Adrenal gland (tissue), 12 donors: ENCODE measurements around the gene RAMP3. TPM values are rescaled to one million over a fixed set of nuclear protein-coding genes. Genes with fewer than 3 reads are reported as not detected.

Experiments used
- DNase-seq, 7 donors: peaks; one replicate each; pipeline ENCODE4 v3.0.0-alpha.2; 2019 to 2020
- H3K27ac ChIP-seq, 5 donors: fragments of 200-600 bp; sonication (generic) in 4 of 5; 1 replicate in 3 of 5; 2 replicates in 2 of 5; pipeline versions ENCODE4 v1.5.1 to v1.8.0; 2016 to 2020; ENCODE audit warnings: mild to moderate bottlenecking in 1 of 5
- H3K27me3 ChIP-seq: fragments of 200-600 bp; 2 replicates; pipeline ENCODE4 v1.8.0; 2021
- H3K36me3 ChIP-seq, 2 donors: fragments of 200-600 bp; replicated peaks in 1 of 2; 1 replicate in 1 of 2; 2 replicates in 1 of 2; pipeline versions ENCODE4 v1.5.1 to v1.8.0; 2018 to 2022
- H3K4me1 ChIP-seq, 2 donors: fragments of 200-600 bp; replicated peaks in 1 of 2; 1 replicate in 1 of 2; 2 replicates in 1 of 2; pipeline versions ENCODE4 v1.5.1 to v1.8.0; 2018 to 2021
- H3K4me3 ChIP-seq, 4 donors: fragments of 200-600 bp; sonication (generic) in 3 of 4; one replicate each; pipeline ENCODE4 v1.5.1; 2016 to 2018
- H3K9me3 ChIP-seq, 3 donors: fragments of 200-600 bp; sonication (generic) in 1 of 3; replicated peaks in 1 of 3; 1 replicate in 2 of 3; 2 replicates in 1 of 3; pipeline versions ENCODE4 v1.5.1 to v1.8.0; 2016 to 2021
- CTCF ChIP-seq, 6 experiments: fragments of 450-650 bp in 4 of 6; fragments of 200-600 bp in 2 of 6; sonication (generic) in 1 of 6; IDR thresholded peaks; 1 replicate in 5 of 6; 2 replicates in 1 of 6; pipeline versions ENCODE4 v1.5.1 to v1.8.0; 2016 to 2021; ENCODE audit warnings: antibody characterized with exemption in 6 of 6, mild to moderate bottlenecking in 2 of 6, moderate library complexity in 1 of 6
- POLR2A ChIP-seq, 2 donors: fragments of 450-650 bp; IDR thresholded peaks; one replicate each; pipeline ENCODE4 v1.6.1; 2017; ENCODE audit warnings: antibody characterized with exemption in 2 of 2, mild to moderate bottlenecking in 2 of 2, moderate library complexity in 1 of 2
- WGBS, 4 donors: extraction: QIAGEN DNeasy Blood & Tissue Kit in 2 of 4; methylation state at CpG; one replicate each; pipeline versions ENCODE4 v1.1.5 to v1.1.7; 2013 to 2017; 5-methylcytosine and 5-hydroxymethylcytosine counted together
- intact Hi-C, 2 donors: fragments of 100-400 bp; cut with DNase I; formaldehyde crosslinking; loops; one replicate each; pipeline versions ENCODE4 v1.14.1 to v1.15.0; 2022 to 2023
- polyA plus RNA-seq, 3 donors: library from polyadenylated mRNA; stranded (reverse); fragments of 200-250 nt in 2 of 3; fragments of 350-450 nt in 1 of 3; fragmentation: Illumina TruSeq in 1 of 3; extraction: RNeasy Lipid Tissue Mini Kit (QIAGEN cat#74804) in 1 of 3; gene quantifications; one replicate each; pipeline ENCODE4 v1.2.3, GENCODE V29; 2013 to 2014
- total RNA-seq, 9 donors: library from RNA; depleted of rRNA in 4 of 9; stranded (reverse); fragments of >200 nt in 4 of 9; fragments of 120-200 nt in 1 of 9; fragmentation: NEBNext Ultra II Directional in 1 of 9; extraction: Animal tissue kit (Norgen Biotek cat#: 25700) in 1 of 9; gene quantifications; one replicate each; pipeline versions ENCODE4 v1.1.0 to v1.2.4, GENCODE V29; 2013 to 2023
- donor health status: healthy with polysubstance abuse.
- donor health status: Bipolar disorder and iron deficiency.
- donor health status: DM: yes; HTN: yes; CAD: no.
- donor health status: DM: no; HTN: no; CAD: no.
- donor health status: DM: no; HTN: no; CAD: no.
- donor health status: DM: yes; HTN: yes; CAD: no.

Gene RAMP3
- total and polyA plus RNA-seq, 12 donors, result 5.6 to 134 (median 43.0) TPM

- H3K4me3 ChIP-seq, result no peak overlapping the region
- TF ChIP-seq POLR2A (IDR thresholded peaks at IDR 0.05), result no peak
- TF ChIP-seq CTCF (IDR thresholded peaks at IDR 0.05), result peak in 1 of 6 experiments; percentile 14
- no peaks in the 10 kb centered on the region for H3K9me3 ChIP-seq
- peak in 1 of 7 donors; percentile 40 for DNase-seq
- intact Hi-C loops, result no loop called here
- H3K27ac ChIP-seq, result no peak overlapping the region
- no peaks in the 10 kb centered on the region for H3K36me3 ChIP-seq
- H3K4me1 ChIP-seq, result no peaks in the 10 kb centered on the region
- 42 to 88% (median 70%) methylated on average over 1 to 6 of the region's 6 CpGs for WGBS, 4 donors
- peaks cover 5% of the 10 kb centered on the region for H3K27me3 ChIP-seq
Measured at GRCh38 chr7:45217358-45217757, 59.8 kb downstream of the RAMP3 start.

- no peak for TF ChIP-seq POLR2A (IDR thresholded peaks at IDR 0.05)
- TF ChIP-seq CTCF (IDR thresholded peaks at IDR 0.05), result no peak
- peak in 1 of 7 donors; percentile 18 for DNase-seq
- H3K27me3 ChIP-seq, result peaks cover 5% of the 10 kb centered on the region
- no peak overlapping the region for H3K4me3 ChIP-seq
- H3K4me1 ChIP-seq, result no peaks in the 10 kb centered on the region
- intact Hi-C loops, result no loop called here
- H3K27ac ChIP-seq, result no peak overlapping the region
- WGBS, 4 donors, result 86 to 94% (median 90%) methylated on average over 11 to 12 of the region's 12 CpGs
- H3K36me3 ChIP-seq, result no peaks in the 10 kb centered on the region
- no peaks in the 10 kb centered on the region for H3K9me3 ChIP-seq
Measured at GRCh38 chr7:45219130-45219529, 61.5 kb downstream of the RAMP3 start.

- no peak overlapping the region for H3K4me3 ChIP-seq
- no peak overlapping the region for H3K27ac ChIP-seq
- H3K9me3 ChIP-seq, result no peaks in the 10 kb centered on the region
- no peaks in the 10 kb centered on the region for H3K4me1 ChIP-seq
- peaks cover under 1% of the 10 kb centered on the region for H3K27me3 ChIP-seq
- 55 to 68% (median 61%) methylated on average over 8 of the region's 8 CpGs for WGBS, 4 donors
- no peaks in the 10 kb centered on the region for H3K36me3 ChIP-seq
- peak in 1 of 7 donors; percentile 31 for DNase-seq
- intact Hi-C loops, result no loop called here
- TF ChIP-seq POLR2A (IDR thresholded peaks at IDR 0.05) (no peak), CTCF (IDR thresholded peaks at IDR 0.05) (no peak)
Measured at GRCh38 chr7:45219801-45220435, 62.3 kb downstream of the RAMP3 start.

GRCh38 chr7:45220846-45221618 lies 63.4 kb downstream of the RAMP3 start:
- H3K36me3 ChIP-seq, result no peaks in the 10 kb centered on the region
- H3K27ac ChIP-seq, result no peak overlapping the region
- 73 to 78% (median 75%) methylated on average over 11 of the region's 11 CpGs for WGBS, 4 donors
- no peak overlapping the region for H3K4me3 ChIP-seq
- TF ChIP-seq POLR2A (IDR thresholded peaks at IDR 0.05) (no peak), CTCF (IDR thresholded peaks at IDR 0.05) (no peak)
- no peaks in the 10 kb centered on the region for H3K27me3 ChIP-seq
- DNase-seq, result peak in 1 of 7 donors; percentile 4
- no peaks in the 10 kb centered on the region for H3K4me1 ChIP-seq
- H3K9me3 ChIP-seq, result no peaks in the 10 kb centered on the region
- intact Hi-C loops, result no loop called here
